Right lobe of liver (tissue), 6 donors: Measurements from ENCODE around the gene PRKCA. TPM values are rescaled to one million over a fixed set of nuclear protein-coding genes. Genes with fewer than 3 reads are reported as not detected.

ENCODE experiments used
- ATAC-seq, 4 donors: fragments of 200-7000 bp; cut with Tn5 transposase; one replicate each; pipeline ENCODE4 v1.9.1; 2020; ENCODE audit warnings: mild to moderate bottlenecking in 4 of 4, moderate library complexity in 4 of 4
- DNase-seq, 3 donors: peaks; one replicate each; pipeline ENCODE4 v3.0.0-alpha.2; 2020
- H3K27ac ChIP-seq, 3 donors: fragments of 200-600 bp; one replicate each; pipeline ENCODE4 v1.8.0; 2022
- H3K27me3 ChIP-seq, 2 donors: fragments of 200-600 bp; one replicate each; pipeline ENCODE4 v1.8.0; 2022
- H3K36me3 ChIP-seq, 4 donors: fragments of 200-600 bp; sonication (generic) in 1 of 4; one replicate each; pipeline versions ENCODE4 v1.5.1 to v1.8.0; 2017 to 2022; ENCODE audit warnings: control low read depth in 1 of 4
- H3K4me1 ChIP-seq, 4 donors: fragments of 200-600 bp; sonication (generic) in 1 of 4; one replicate each; pipeline versions ENCODE4 v1.5.1 to v1.8.0; 2017 to 2022; ENCODE audit warnings: control low read depth in 1 of 4
- H3K4me3 ChIP-seq, 3 donors: fragments of 200-600 bp; one replicate each; pipeline ENCODE4 v1.8.0; 2022
- H3K9me3 ChIP-seq, 4 donors: fragments of 200-600 bp; sonication (generic) in 1 of 4; one replicate each; pipeline versions ENCODE4 v1.5.1 to v1.8.0; 2017 to 2022; ENCODE audit warnings: control low read depth in 1 of 4
- POLR2A ChIP-seq: fragments of 450-650 bp; IDR thresholded peaks from one replicate; pipeline ENCODE4 v1.6.1; 2017; ENCODE audit warnings: antibody characterized with exemption, mild to moderate bottlenecking
- WGBS: methylation state at CpG from one replicate; pipeline ENCODE4 v1.1.6; 2018; ENCODE audit warnings: low coverage, low lambda C conversion rate; ENCODE audit not compliant: insufficient coverage; ENCODE audit errors: missing lambda C conversion rate; 5-methylcytosine and 5-hydroxymethylcytosine counted together
- intact Hi-C, 2 donors: fragments of 100-400 bp; cut with DNase I; formaldehyde crosslinking; loops; one replicate each; pipeline versions ENCODE4 v1.11.2 to v1.14.1; 2022
- total RNA-seq, 6 experiments: library from RNA; depleted of rRNA in 2 of 6; stranded (reverse); fragments of >200 nt in 2 of 6; fragmentation: NEBNext Ultra II Directional in 3 of 6; extraction: Animal tissue kit (Norgen Biotek cat#: 25700) in 3 of 6; gene quantifications; one replicate each; pipeline versions ENCODE4 v1.1.0 to v1.2.4, GENCODE V29; 2016 to 2023
- TF ChIP-seq, protein P1 (sequence below), 4 donors: fragments of 200-600 bp in 3 of 4; fragments of 450-650 bp in 1 of 4; IDR thresholded peaks; one replicate each; pipeline versions ENCODE4 v1.5.1 to v1.8.0; 2016 to 2022; ENCODE audit warnings: antibody characterized with exemption in 4 of 4, mild to moderate bottlenecking in 2 of 4
- donor health status: DM: no; HTN: yes; CAD: no.
- donor health status: DM: no; HTN: no; CAD: no.
- donor health status: DM: no; HTN: no; CAD: no.
- donor health status: DM: no; HTN: yes; CAD: no.
- donor health status: DM: no; HTN: yes; CAD: no.

PRKCA gene
- total RNA-seq, 6 experiments from 2014 or later: 11.7 to 23.0 (median 18.7) TPM

DNA sequence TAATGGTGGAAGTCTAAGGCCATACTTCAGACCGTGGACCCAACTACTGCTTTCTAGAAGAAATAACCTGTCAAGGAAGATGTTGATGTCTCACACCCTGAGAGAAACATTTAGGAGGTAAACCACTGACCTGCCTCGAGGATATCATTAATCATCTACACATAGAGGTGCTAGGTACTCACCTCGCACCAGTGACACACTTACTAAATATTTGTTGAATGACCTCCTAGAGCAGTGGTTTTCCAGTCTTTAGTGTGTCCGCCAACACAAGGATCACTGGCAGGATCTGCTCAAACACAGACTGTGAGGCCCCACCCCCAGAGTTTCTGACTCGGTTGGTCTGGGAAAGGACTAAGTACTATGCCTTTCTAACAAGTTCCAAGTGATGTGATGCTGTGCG, 335.1 kb downstream of the PRKCA start:
- WGBS: 100% methylated on average over 3 of the region's 6 CpGs
- H3K36me3 ChIP-seq: no peaks in the 10 kb centered on the region
- H3K27me3 ChIP-seq: no peaks in the 10 kb centered on the region
- no peak overlapping the region for H3K27ac ChIP-seq
- no peaks in the 10 kb centered on the region for H3K9me3 ChIP-seq
- no peak for ATAC-seq
- no peak for DNase-seq
- no peak overlapping the region for H3K4me3 ChIP-seq
- intact Hi-C loops: no loop called here
- TF ChIP-seq POLR2A: no peak
- TF ChIP-seq, protein P1, sequence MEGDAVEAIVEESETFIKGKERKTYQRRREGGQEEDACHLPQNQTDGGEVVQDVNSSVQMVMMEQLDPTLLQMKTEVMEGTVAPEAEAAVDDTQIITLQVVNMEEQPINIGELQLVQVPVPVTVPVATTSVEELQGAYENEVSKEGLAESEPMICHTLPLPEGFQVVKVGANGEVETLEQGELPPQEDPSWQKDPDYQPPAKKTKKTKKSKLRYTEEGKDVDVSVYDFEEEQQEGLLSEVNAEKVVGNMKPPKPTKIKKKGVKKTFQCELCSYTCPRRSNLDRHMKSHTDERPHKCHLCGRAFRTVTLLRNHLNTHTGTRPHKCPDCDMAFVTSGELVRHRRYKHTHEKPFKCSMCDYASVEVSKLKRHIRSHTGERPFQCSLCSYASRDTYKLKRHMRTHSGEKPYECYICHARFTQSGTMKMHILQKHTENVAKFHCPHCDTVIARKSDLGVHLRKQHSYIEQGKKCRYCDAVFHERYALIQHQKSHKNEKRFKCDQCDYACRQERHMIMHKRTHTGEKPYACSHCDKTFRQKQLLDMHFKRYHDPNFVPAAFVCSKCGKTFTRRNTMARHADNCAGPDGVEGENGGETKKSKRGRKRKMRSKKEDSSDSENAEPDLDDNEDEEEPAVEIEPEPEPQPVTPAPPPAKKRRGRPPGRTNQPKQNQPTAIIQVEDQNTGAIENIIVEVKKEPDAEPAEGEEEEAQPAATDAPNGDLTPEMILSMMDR (IDR thresholded peaks at IDR 0.05): no peak
- H3K4me1 ChIP-seq: no peaks in the 10 kb centered on the region

DNA sequence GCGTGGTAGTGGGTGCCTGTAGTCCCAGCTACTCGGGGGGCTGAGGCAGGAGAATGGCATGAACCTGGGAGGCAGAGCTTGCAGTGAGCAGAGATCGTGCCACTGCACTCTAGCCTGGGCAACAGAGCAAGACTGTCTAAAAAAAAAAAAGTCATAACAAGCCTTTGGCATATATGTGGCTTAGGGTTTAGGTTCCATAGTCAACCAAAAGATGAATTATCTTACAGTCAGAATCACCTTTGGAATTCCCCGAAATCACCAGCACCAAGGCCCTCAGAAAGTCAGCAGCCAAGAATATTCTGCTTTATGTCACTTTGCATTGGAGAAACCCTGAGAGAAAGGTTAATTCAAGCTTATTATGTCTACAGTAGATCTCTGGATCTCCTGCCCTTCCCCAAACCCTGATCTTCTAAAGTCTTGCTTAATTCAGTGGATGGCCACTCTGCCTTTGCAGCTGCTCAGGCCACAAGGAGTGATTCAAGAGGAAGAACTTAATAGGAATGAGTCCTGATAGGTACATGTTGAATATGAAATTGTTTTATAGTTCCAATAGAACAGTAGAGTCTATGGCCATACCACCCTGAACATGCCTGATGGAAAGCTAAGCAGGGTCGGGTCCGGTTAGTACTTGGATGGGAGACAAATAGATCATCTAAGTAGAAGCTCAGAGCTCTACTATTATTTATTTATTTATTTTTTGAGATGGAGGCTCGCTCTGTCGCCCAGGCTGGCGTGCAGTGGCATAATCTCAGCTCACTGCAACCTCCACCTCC, 336.5 kb downstream of the PRKCA start:
- no peaks in the 10 kb centered on the region for H3K36me3 ChIP-seq
- no peak overlapping the region for H3K4me3 ChIP-seq
- no peak overlapping the region for H3K27ac ChIP-seq
- WGBS: 98% methylated on average over 6 of the region's 9 CpGs
- TF ChIP-seq, protein P1 (IDR thresholded peaks at IDR 0.05): no peak
- TF ChIP-seq POLR2A: no peak
- no peaks in the 10 kb centered on the region for H3K9me3 ChIP-seq
- DNase-seq (no peak), ATAC-seq (no peak)
- no peaks in the 10 kb centered on the region for H3K4me1 ChIP-seq
- intact Hi-C loops: no loop called here
- H3K27me3 ChIP-seq: no peaks in the 10 kb centered on the region

DNA sequence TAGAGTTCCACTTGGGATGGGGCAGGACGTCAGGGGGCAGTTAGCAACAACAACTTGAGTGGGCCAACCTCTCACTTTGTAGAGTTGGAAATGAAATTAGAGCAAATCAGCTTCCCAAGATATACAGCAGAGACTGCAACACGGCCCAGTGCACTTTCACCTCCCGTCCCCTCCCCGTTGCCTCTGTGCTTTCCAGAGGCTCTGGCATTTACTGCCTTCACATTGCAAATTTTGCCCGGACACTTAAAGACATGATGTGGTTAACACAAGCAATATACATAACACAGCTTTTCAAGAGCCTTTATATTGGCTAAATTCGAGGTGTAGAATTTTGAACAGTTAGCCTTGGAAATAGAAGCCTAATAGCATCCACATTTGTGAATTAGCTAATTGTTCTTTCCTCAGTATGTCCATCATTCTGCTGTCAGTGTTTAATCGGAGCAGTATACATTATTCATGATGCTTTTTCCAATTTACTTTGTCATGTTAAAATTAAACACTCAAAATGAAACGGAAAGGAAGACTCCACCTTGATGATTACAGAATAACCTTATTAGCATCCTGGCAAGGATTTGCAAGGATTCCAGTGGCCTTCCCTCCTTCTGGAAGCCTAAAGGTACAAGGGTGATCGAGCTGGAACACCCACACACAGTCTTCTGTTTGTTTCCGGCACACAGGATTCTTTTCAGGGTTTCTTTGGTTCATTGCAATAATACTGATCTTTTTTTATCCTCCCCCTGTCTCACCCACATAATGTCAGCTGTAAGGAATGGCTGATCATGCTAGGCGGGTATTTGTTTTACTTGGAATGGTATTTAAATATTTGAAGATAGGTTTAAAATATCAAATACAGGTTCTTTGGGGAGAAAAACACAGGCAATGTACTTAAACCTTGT, 341.6 kb downstream of the PRKCA start:
- no peak overlapping the region for H3K4me3 ChIP-seq
- TF ChIP-seq, protein P1 (IDR thresholded peaks at IDR 0.05): no peak
- TF ChIP-seq POLR2A: no peak
- H3K27me3 ChIP-seq: no peaks in the 10 kb centered on the region
- no peak overlapping the region for H3K27ac ChIP-seq
- 66% methylated on average over 11 of the region's 11 CpGs for WGBS
- intact Hi-C loops: no loop called here
- no peak for DNase-seq
- H3K36me3 ChIP-seq: peaks cover 0 to 10% (median 0%) of the 10 kb centered on the region in 4 donors
- H3K9me3 ChIP-seq: no peaks in the 10 kb centered on the region
- ATAC-seq: no peak
- no peaks in the 10 kb centered on the region for H3K4me1 ChIP-seq

DNA sequence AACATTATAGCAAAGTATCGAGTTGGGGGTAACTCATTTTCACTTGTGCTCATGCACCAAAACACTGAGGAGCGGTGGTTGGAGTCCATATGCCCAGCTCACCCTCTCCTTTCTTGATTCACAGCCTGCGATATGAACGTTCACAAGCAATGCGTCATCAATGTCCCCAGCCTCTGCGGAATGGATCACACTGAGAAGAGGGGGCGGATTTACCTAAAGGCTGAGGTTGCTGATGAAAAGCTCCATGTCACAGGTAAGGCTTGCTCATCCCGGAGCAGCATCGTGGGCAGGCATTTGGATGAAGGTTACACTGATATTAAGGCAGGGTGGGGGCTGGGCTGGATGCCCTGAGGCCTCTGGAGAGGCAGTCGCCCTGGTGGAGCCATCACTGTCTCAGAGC, 342.8 kb downstream of the PRKCA start:
- TF ChIP-seq, protein P1 (IDR thresholded peaks at IDR 0.05): no peak
- no peak for TF ChIP-seq POLR2A
- WGBS: 90% methylated on average over 7 of the region's 10 CpGs
- peak in 1 of 4 donors; percentile 31 for ATAC-seq

More for the DNA sequence above, 342.8 kb downstream of the PRKCA start:
- no peak for DNase-seq
- Histone ChIP-seq H3K36me3 (peaks cover 0 to 10% (median 0%) of the 10 kb centered on the region in 4 donors), H3K9me3 (no peaks in the 10 kb centered on the region), H3K27me3 (no peaks in the 10 kb centered on the region), H3K4me1 (no peaks in the 10 kb centered on the region), H3K4me3 (no peak overlapping the region), H3K27ac (no peak overlapping the region)
- intact Hi-C loops: no loop called here
